HK-2 (cell line): ENCODE measurements around the gene TWIST1.

Source experiments
- DNase-seq: peaks from one replicate; pipeline ENCODE4 v3.0.0-alpha.2; 2018; ENCODE audit not compliant: unreplicated experiment

TWIST1 gene

DNA sequence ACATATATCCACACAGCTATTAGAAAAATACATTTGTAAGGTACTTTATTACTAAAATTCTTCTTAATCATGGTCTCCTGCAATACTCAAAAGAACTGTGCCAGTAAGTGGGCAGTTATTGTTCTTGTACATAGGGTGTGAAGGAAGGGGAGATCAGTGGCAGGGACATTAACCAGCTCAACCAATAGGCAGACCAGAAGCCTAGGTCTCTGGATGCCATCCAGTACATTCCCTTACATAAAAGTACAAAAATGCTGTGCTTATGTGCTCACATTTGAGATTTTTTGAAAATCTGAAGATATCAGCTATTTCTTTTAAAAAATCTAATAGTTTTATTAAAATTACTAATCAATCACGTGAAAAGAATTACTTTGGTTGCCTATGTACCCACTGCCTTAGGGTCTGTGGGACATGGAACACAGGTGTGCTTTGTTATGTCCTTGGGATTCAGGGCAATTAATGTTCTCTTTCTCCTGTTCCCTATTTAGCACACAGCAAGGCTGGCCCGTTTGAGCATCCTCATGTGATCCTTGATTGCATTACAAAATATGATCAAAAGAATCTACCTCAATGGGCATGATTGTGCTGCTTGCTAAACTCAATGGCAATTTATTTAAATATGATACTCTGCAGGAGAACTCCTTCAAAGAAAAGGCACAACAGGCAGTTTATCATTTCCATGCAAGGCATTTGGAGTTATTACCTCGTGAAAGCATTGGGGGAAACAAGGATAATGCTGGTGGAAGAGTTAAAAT is 22.7 kb downstream of the TWIST1 start:
- DNase-seq: no peak

DNA sequence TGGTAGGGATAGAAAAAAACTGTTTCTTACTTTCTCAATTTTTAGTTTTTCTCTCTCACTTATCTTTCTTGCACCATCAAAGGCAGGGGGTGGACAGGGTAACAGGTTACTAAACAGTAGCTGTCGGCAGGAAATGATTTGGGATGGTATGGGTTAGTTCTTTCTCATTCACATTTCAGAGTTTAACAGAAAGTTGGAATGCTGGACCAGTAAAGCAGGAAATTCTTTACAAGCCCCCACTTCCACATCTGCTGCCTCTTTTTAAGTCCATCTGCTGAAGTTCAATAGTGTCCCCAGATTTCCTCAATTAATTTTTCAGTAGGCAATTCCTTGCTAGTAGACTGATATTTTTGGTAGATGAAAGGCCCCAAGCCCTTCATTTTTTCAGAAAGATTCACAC is 23.3 kb downstream of the TWIST1 start:
- no peak for DNase-seq

DNA sequence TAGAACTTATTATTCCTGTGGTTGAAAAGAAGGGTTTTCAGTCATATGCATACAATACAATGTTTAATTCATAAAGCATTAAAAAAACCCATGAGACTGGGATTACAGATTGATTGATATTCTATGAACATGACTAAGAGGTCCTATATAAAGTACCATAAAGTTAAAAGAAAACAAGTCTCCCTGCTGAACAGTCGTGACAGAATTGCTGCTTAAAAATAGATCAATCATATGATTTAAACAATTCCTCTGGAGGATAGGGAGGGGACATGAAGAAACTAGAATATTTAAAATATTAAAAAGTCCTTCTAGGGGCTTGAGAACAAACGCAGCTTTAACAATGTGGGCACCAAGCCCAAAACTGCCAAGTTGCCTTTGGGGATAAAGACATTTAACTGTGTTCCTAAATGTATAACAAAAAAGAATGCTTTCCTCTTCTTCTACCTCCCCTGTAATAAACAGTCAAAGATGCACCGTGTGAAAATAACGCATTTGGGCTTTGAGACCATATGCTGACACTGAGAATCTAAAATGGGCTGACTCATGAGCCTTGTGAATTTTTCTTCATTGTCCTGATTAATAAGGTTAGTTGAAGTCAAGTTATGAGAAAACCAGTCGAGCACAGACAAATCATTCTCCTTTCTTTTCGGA is 25.8 kb downstream of the TWIST1 start:
- no peak for DNase-seq

DNA sequence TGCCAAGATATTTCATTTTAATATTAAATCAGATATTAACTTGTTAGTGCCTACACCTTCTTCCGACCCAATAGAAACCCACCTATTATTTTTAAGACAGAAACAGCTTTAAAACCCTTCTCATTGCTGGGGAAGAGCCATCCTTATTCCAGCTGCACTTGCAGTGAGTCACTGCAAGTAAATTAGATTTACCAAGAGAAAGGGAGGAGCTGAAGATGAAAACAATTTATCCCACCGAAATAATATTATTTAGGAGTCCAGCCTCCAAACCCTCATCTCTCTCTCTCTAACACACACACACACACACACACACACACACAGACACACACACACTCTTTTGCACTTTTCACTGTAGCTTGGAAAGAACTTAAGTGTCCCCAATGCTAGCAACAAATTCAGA is 26.9 kb downstream of the TWIST1 start:
- DNase-seq: no peak

DNA sequence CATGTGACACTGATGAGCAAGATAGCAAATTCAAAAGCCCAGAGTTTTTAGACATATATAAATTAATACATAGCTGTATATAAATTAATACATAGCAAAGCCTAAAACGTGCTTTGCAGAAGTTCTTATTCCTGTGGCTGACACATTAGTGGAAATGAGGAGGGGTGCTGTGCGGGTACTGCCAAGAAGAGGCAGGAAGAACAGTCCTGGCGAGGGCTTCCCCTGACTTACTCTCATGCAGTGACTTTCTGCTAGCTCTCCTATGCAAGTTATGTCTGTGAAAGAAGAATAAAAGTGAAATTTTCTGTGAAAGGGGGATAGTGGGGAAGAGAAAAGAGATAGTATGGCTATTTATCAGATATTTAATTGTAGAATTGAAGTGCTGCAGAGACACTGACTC is 27.6 kb downstream of the TWIST1 start:
- DNase-seq: no peak

DNA sequence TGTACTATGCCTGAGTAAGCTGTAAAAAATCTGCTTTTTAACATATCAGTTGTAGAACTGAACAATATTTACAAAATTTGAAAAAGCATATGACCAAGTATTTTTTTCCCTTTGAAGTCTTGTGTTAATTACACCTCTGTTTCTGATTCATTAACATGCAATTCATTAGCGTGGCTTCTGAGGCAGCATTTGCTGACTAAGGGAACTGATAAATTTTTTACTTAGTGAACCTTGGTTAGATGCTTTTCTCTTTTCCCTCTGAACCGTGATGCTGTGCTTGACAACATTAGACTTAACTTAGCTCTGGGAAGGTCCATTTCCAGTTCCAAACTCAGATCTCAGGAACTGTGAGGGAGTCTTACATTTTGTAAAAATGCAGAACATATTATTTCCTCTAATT is 28.1 kb downstream of the TWIST1 start:
- no peak for DNase-seq

DNA sequence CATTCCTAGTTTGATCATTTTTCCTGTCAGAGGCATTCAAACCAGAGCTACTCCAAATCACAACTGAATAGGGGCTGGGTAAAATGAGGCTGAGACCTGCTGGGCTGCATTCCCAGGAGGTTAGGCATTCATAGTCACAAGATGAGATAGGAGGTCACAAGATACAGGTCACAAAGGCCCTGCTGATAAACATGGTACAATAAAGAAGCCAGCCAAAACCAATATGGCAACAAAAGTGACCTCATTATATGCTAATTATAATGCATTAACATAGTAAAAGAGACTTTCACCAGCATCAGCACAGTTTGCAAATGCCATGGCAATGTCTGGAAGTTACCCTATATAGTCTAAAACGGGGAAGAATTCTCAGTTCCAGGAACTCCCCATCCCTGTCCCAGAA is 37.3 kb downstream of the TWIST1 start:
- DNase-seq: no peak

DNA sequence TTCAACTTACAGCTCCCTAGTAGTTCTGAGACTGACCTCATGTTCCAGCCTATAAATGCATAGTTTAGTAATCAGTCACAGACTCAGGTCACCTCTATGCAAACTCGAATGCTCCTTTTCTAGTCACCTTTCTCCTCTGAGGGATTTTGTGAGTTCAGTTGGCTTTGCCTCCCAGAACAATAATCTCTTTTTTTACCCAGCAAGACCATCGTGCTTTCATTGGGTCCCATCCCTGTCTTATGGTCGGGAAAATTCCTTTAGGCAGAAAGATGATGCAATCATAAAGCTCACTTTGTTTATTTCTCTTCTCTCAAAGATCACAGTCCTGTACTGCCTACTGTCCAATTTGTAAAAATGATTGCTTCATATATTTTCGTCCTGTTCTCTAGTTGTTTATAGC is 38.4 kb downstream of the TWIST1 start:
- no peak for DNase-seq

DNA sequence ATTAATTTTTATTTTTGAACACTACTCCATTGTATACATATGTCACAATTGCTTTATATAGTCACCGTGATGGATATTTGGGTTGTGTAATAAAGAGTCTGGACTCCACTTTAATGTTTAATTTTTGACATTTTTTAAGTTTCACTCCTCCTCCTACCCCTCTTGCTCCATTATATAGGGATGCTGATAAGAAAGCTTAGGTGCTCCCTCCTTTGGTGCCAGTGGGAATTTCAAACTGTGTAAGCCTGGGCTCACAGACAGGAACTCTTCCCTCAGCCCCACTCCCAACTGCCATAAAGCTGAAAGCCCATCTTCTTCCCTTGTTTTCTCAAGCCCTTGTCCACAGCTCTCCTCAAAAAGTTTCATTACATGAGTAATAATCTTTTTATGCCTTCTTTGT is 47.6 kb downstream of the TWIST1 start:
- DNase-seq: no peak

DNA sequence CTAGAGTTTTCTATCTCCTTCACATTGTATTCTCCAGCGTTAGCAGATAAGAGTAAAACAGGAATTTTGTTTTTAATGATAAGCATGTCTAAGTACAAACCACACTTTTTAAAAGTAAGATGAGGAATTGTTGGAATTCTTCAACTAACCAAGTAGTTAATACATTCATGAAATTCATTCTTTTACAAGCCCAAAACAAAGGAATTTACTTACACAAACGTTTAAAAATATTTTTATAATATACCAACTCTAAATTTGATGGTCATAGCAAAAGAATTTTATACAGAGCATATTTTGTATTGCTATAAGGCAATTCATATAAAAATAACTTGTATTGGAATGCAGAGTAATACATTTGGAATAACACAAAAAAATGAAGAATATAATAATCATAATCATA is 51.3 kb downstream of the TWIST1 start:
- no peak for DNase-seq
